H1 (cell line): ENCODE data around the gene SEC24B. TPM values are rescaled to one million over a fixed set of nuclear protein-coding genes. Genes with fewer than 3 reads are reported as not detected.
A peak's percentile ranks its signal among the peaks of the same experiment; 100 is the strongest.

Experiments
- CTCF ChIA-PET: fragments of 300-600 bp; sonication (Branson Sonifier 250); formaldehyde crosslinking; loops from one replicate; lab custom pipeline; 2021; ENCODE audit not compliant: partially characterized antibody; lab: Charles Lee
- POLR2A ChIA-PET: fragments of 300-600 bp; sonication (Branson Sonifier 250); formaldehyde crosslinking; loops from one replicate; lab custom pipeline; 2021; ENCODE audit warnings: inconsistent platforms; ENCODE audit not compliant: partially characterized antibody; lab: Charles Lee
- DNase-seq, 2 experiments: peaks; one replicate each; pipeline versions ENCODE4 v3.0.0 to v3.0.0-alpha.2; 2010 to 2022; ENCODE audit warnings: low spot score in 2 of 2, low read depth in 1 of 2, mixed read lengths in 1 of 2
- FAIRE-seq: peaks from 2 replicates; lab custom pipeline; 2011; peaks lifted over from hg19 to GRCh38; lab: Jason Lieb, UNC
- H2AFZ ChIP-seq: 2 replicates; pipeline ENCODE4 v1.8.1; 2012; ENCODE audit warnings: low read length, inconsistent platforms
- H2AK5ac ChIP-seq: 2 replicates; pipeline ENCODE4 v1.6.1; 2013; ENCODE audit warnings: low read depth, low read length
- H2BK120ac ChIP-seq: replicated peaks from 2 replicates; pipeline ENCODE3; 2013; ENCODE audit warnings: low read depth, low read length, inconsistent platforms
- H2BK12ac ChIP-seq: 2 replicates; pipeline ENCODE4 v1.6.1; 2013; ENCODE audit warnings: low read depth, low read length
- H2BK15ac ChIP-seq: 2 replicates; pipeline ENCODE4 v1.6.1; 2013; ENCODE audit warnings: low read length
- H2BK20ac ChIP-seq: 2 replicates; pipeline ENCODE4 v1.6.1; 2013; ENCODE audit warnings: low read length
- H2BK5ac ChIP-seq: 2 replicates; pipeline ENCODE4 v1.6.1; 2013; ENCODE audit warnings: low read depth, low read length
- H3K14ac ChIP-seq: 2 replicates; pipeline ENCODE4 v1.6.1; 2013; ENCODE audit warnings: inconsistent platforms; ENCODE audit not compliant: insufficient read length
- H3K18ac ChIP-seq: 2 replicates; pipeline ENCODE4 v1.6.1; 2013; ENCODE audit warnings: low read length; ENCODE audit errors: extremely low read depth
- H3K23ac ChIP-seq: 2 replicates; pipeline ENCODE4 v1.6.1; 2013; ENCODE audit warnings: inconsistent platforms; ENCODE audit not compliant: insufficient read length
- H3K23me2 ChIP-seq: 2 replicates; pipeline ENCODE4 v1.6.1; 2013; ENCODE audit warnings: low read depth, low read length
- H3K27ac ChIP-seq: 2 replicates; pipeline ENCODE4 v1.6.1; 2011; ENCODE audit warnings: low read depth, low read length, inconsistent platforms
- H3K27me3 ChIP-seq, 4 experiments: replicated peaks in 1 of 4; 1 replicate in 1 of 4; 2 replicates in 3 of 4; pipeline versions ENCODE4 v1.6.1 to v1.8.1; 2011 to 2013; ENCODE audit warnings: low read length in 3 of 4, mild to moderate bottlenecking in 3 of 4, inconsistent platforms in 2 of 4, mixed read lengths in 2 of 4, moderate library complexity in 1 of 4; ENCODE audit not compliant: control insufficient read depth in 3 of 4, insufficient read depth in 3 of 4; ENCODE audit errors: extremely low read depth in 1 of 4
- H3K36me3 ChIP-seq, 4 experiments: 2 replicates each; pipeline versions ENCODE4 v1.6.1 to v1.8.1; 2011 to 2013; ENCODE audit warnings: mild to moderate bottlenecking in 4 of 4, low read length in 3 of 4, moderate library complexity in 2 of 4, control low read depth in 1 of 4, inconsistent platforms in 1 of 4; ENCODE audit not compliant: insufficient read depth in 4 of 4, control insufficient read depth in 2 of 4
- H3K4ac ChIP-seq: replicated peaks from 2 replicates; pipeline ENCODE3; 2013; ENCODE audit warnings: low read length, low read depth, mixed read lengths, inconsistent platforms; ENCODE audit not compliant: insufficient read length
- H3K4me1 ChIP-seq, 4 experiments: replicated peaks in 1 of 4; 1 replicate in 1 of 4; 2 replicates in 3 of 4; pipeline versions ENCODE4 v1.6.1 to v1.8.1; 2011 to 2013; ENCODE audit warnings: low read length in 3 of 4, inconsistent platforms in 2 of 4, mixed read lengths in 1 of 4; ENCODE audit not compliant: insufficient read depth in 4 of 4, control insufficient read depth in 3 of 4
- H3K4me2 ChIP-seq, 2 experiments: 2 replicates each; pipeline versions ENCODE4 v1.6.1 to v1.8.1; 2011 to 2013; ENCODE audit warnings: low read depth in 2 of 2, low read length in 2 of 2, control low read depth in 1 of 2, inconsistent platforms in 1 of 2, mild to moderate bottlenecking in 1 of 2; ENCODE audit not compliant: insufficient read depth in 1 of 2
- H3K4me3 ChIP-seq, 4 experiments: fragments of 200-600, 300-600 bp in 1 of 4; sonication (generic), shearing (Covaris generic), sonication (Bioruptor Twin) in 1 of 4; 2 replicates each; pipeline versions ENCODE4 v1.5.1 to v1.8.1; 2011 to 2016; ENCODE audit warnings: low read length in 4 of 4, low read depth in 3 of 4, control low read depth in 2 of 4, inconsistent platforms in 2 of 4, mild to moderate bottlenecking in 2 of 4, mixed read lengths in 1 of 4, moderate library complexity in 1 of 4; ENCODE audit not compliant: insufficient read depth in 2 of 4; ENCODE audit errors: extremely low read depth in 1 of 4
- H3K56ac ChIP-seq: replicated peaks from 2 replicates; pipeline ENCODE3; 2013; ENCODE audit warnings: low read depth, mild to moderate bottlenecking, mixed read lengths, low read length, inconsistent platforms; ENCODE audit not compliant: insufficient read length
- H3K79me1 ChIP-seq: 2 replicates; pipeline ENCODE4 v1.6.1; 2013; ENCODE audit warnings: low read depth, low read length, control low read depth
- H3K79me2 ChIP-seq, 2 experiments: 2 replicates each; pipeline versions ENCODE4 v1.6.1 to v1.8.1; 2012 to 2013; ENCODE audit warnings: low read length in 2 of 2, mild to moderate bottlenecking in 2 of 2, inconsistent platforms in 1 of 2; ENCODE audit not compliant: insufficient read depth in 2 of 2, control insufficient read depth in 1 of 2
- H3K9ac ChIP-seq, 4 experiments: replicated peaks in 1 of 4; 1 replicate in 1 of 4; 2 replicates in 3 of 4; pipeline versions ENCODE4 v1.6.1 to v1.8.1; 2011 to 2013; ENCODE audit warnings: low read depth in 3 of 4, low read length in 3 of 4, control low read depth in 2 of 4, mild to moderate bottlenecking in 2 of 4, moderate library complexity in 2 of 4, inconsistent platforms in 1 of 4; ENCODE audit errors: extremely low read depth in 1 of 4
- H3K9me3 ChIP-seq, 2 experiments: 2 replicates each; pipeline versions ENCODE4 v1.6.1 to v1.8.1; 2012 to 2013; ENCODE audit warnings: mild to moderate bottlenecking in 2 of 2, moderate library complexity in 2 of 2, control low read depth in 1 of 2, inconsistent platforms in 1 of 2, low read depth in 1 of 2, low read length in 1 of 2, mixed read lengths in 1 of 2; ENCODE audit not compliant: insufficient read depth in 2 of 2
- H4K20me1 ChIP-seq, 2 experiments: replicated peaks in 1 of 2; 2 replicates each; pipeline versions ENCODE3 to v1.8.1; 2011 to 2013; ENCODE audit warnings: inconsistent platforms in 2 of 2, low read length in 2 of 2, mild to moderate bottlenecking in 1 of 2; ENCODE audit not compliant: insufficient read depth in 2 of 2, control insufficient read depth in 1 of 2
- H4K5ac ChIP-seq: 2 replicates; pipeline ENCODE4 v1.6.1; 2013; ENCODE audit warnings: low read length, low read depth, mixed read lengths, inconsistent platforms; ENCODE audit not compliant: insufficient read length
- H4K8ac ChIP-seq: 2 replicates; pipeline ENCODE4 v1.8.0; 2013; ENCODE audit warnings: mild to moderate bottlenecking, moderate library complexity, low read length, inconsistent platforms; ENCODE audit not compliant: insufficient read depth; ENCODE audit errors: extremely low read depth
- H4K91ac ChIP-seq: replicated peaks from 2 replicates; pipeline ENCODE3; 2013; ENCODE audit warnings: low read length, mixed read lengths, inconsistent platforms; ENCODE audit not compliant: insufficient read length
- BCL11A ChIP-seq, 2 experiments: IDR thresholded peaks; one replicate each; pipeline ENCODE4 v1.6.1; 2011; ENCODE audit warnings: low read depth in 2 of 2, low read length in 2 of 2, mild to moderate bottlenecking in 2 of 2
- BRCA1 ChIP-seq: IDR thresholded peaks from 2 replicates; pipeline ENCODE4 v1.6.1; 2012; ENCODE audit warnings: low read depth, low read length, improper control_type of control experiment
- HDAC6 ChIP-seq: IDR thresholded peaks from one replicate; pipeline ENCODE4 v1.7.1; 2012; ENCODE audit warnings: low read depth, mild to moderate bottlenecking, inconsistent platforms, low read length, moderate library complexity
- JUN ChIP-seq: IDR thresholded peaks from 2 replicates; pipeline ENCODE4 v1.6.1; 2011; ENCODE audit warnings: low read depth, mild to moderate bottlenecking, improper control_type of control experiment, low read length
- MAFK ChIP-seq: IDR thresholded peaks from 2 replicates; pipeline ENCODE4 v1.6.1; 2012; ENCODE audit warnings: low read depth, mild to moderate bottlenecking, improper control_type of control experiment, low read length
- PHF8 ChIP-seq: fragments of 200-600 bp; sonication (generic); conservative IDR thresholded peaks from 2 replicates; pipeline ENCODE4 v1.7.1; 2012; ENCODE audit warnings: low read depth, mild to moderate bottlenecking, inconsistent platforms, low read length, moderate library complexity
- POLR2A ChIP-seq, 2 experiments: IDR thresholded peaks; 1 replicate in 1 of 2; 2 replicates in 1 of 2; pipeline ENCODE4 v1.6.1; 2011; ENCODE audit warnings: low read depth in 2 of 2, low read length in 2 of 2, mild to moderate bottlenecking in 2 of 2; ENCODE audit errors: control extremely low read depth in 1 of 2
- RBBP5 ChIP-seq: IDR thresholded peaks from 2 replicates; pipeline ENCODE4 v1.7.1; 2012; ENCODE audit warnings: low read depth, mild to moderate bottlenecking, inconsistent platforms, low read length, moderate library complexity, borderline replicate concordance
- SIRT6 ChIP-seq: IDR thresholded peaks from one replicate; pipeline ENCODE4 v1.7.1; 2012; ENCODE audit warnings: low read length, inconsistent platforms
- TAF1 ChIP-seq: IDR thresholded peaks from 2 replicates; pipeline ENCODE4 v1.6.1; 2011; ENCODE audit warnings: mild to moderate bottlenecking, low read depth, low read length
- TAF7 ChIP-seq: optimal IDR thresholded peaks from 2 replicates; pipeline ENCODE3; 2011; ENCODE audit warnings: low read depth, mild to moderate bottlenecking, inconsistent platforms, low read length, moderate library complexity, borderline replicate concordance
- WGBS, 2 experiments: shearing (Covaris generic) in 1 of 2; methylation state at CpG; one replicate each; pipeline versions ENCODE4 v1.1.6 to v1.1.7; 2013 to 2015; ENCODE audit warnings: low lambda C conversion rate in 2 of 2, mixed read lengths in 2 of 2, inconsistent platforms in 1 of 2, low coverage in 1 of 2, missing lambda C conversion rate in 1 of 2; ENCODE audit not compliant: insufficient replicate concordance in 2 of 2, insufficient coverage in 1 of 2, insufficient read length in 1 of 2; ENCODE audit errors: extremely low coverage in 1 of 2, missing lambda C conversion rate in 1 of 2; 5-methylcytosine and 5-hydroxymethylcytosine counted together
- polyA plus RNA-seq, 7 experiments: library from polyadenylated mRNA; depleted of rRNA in 3 of 7; stranded (reverse) in 5 of 7; unstranded in 2 of 7; fragments of >200 nt in 5 of 7; fragments of 200-250 nt in 2 of 7; gene quantifications; 1 replicate in 5 of 7; 2 replicates in 1 of 7; 4 replicates in 1 of 7; pipeline versions ENCODE4 v1.2.1 to v1.2.3, GENCODE V29; 2011 to 2013; ENCODE audit warnings: missing spikeins in 2 of 7, mixed read lengths in 2 of 7
- total RNA-seq: library from RNA; stranded (reverse); fragmentation: NEBNext Ultra II Directional; extraction: Animal tissue kit (Norgen Biotek cat#: 25700); gene quantifications from 2 replicates; pipeline ENCODE4 v1.2.1, GENCODE V29; 2021

The SEC24B gene
- total and polyA plus RNA-seq, 2 of the 8 experiments (the other 6 are each of a cell fraction or from before 2014, with no cell fraction given), result 25.6 to 30.9 TPM

DNA sequence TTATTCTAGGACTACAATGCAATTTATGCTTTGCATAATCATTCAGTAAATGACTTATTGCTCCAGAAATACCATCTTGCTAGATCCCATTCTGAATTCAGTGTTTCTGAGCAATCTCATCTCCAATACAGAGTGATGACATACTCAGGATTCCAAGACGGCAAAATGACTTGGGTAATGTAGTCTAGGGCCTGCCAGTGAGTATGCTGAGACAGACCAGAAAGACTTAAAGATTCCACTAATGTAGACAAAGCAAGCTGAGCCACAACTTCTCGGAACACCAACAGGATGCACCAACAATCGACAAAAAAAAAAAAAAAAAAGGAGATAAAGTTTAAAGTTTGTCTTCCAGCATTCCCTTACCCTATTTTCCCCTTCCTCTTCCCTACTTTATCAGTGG, 919 bp upstream of the SEC24B start:
- Histone ChIP-seq H3K79me1 (peaks cover 7% of the 10 kb centered on the region; the same call in 1 of the 2 replicates), H3K18ac (no peak overlapping the region), H3K27ac (0 out of 2 replicates have a peak overlapping the region, but pooled peaks have one; percentile 80), H3K4ac (no peak overlapping the region), H3K79me2 (peaks cover 6 to 36% of the 10 kb centered on the region in 2 experiments; a peak in 3 of 4 replicates), H2BK20ac (no peak overlapping the region), H2BK120ac (no peak overlapping the region), H4K91ac (peak overlapping the region; percentile 25), H3K36me3 (no peaks in the 10 kb centered on the region), H3K56ac (no peak overlapping the region), H4K20me1 (peaks cover 4 to 6% of the 10 kb centered on the region in 2 experiments), H3K27me3 (no peaks in the 10 kb centered on the region), H3K4me1 (peaks cover 2 to 10% (median 7%) of the 10 kb centered on the region in 4 experiments; a peak in 4 of 7 replicates), H3K9me3 (no peaks in the 10 kb centered on the region), H3K14ac (no peak overlapping the region), H3K9ac (peak overlapping the region in 3 of 4 experiments; percentile 59 to 88 (median 86); a peak in 5 of 7 replicates), H4K8ac (no peak overlapping the region), H2AK5ac (no peak overlapping the region), H3K4me2 (peak overlapping the region; percentile 56 to 72), H3K23me2 (peaks cover 4% of the 10 kb centered on the region), H4K5ac (no peak overlapping the region), H3K23ac (no peak overlapping the region), H2AFZ (peak overlapping the region; percentile 12), H2BK15ac (no peak overlapping the region), H2BK12ac (no peak overlapping the region; the same call in 1 of the 2 replicates), H3K4me3 (peak overlapping the region; percentile 66 to 80 (median 78); a peak in 7 of 8 replicates), H2BK5ac (no peak overlapping the region)
- DNase-seq (no peak), FAIRE-seq (no peak)
- WGBS, 2 experiments, result 71% methylated on average over 3 of the region's 3 CpGs; no CpG with 5 or more reads in 1 of the 2 experiments
- ChIA-PET CTCF (interaction anchor here (0.6 to 2.1 kb wide), 18 partner anchors 9 to 351 kb away, joined by 3 to 12 read pairs (median 4); partner anchors contain the start of gene MCUB), POLR2A (interaction anchor here (0.9 to 2.1 kb wide), 7 partner anchors 9 to 482 kb away, joined by 3 to 9 read pairs (median 6); partner anchors contain the start of gene MCUB)
- TF ChIP-seq TAF7 (no peak), TAF1 (no peak), RBBP5 (no peak), SIRT6 (no peak), JUN (no peak), BCL11A (IDR thresholded peaks at IDR 0.05; ENCODE audit: low read depth in 2 of 2, low read length in 2 of 2) (no peak), POLR2A (IDR thresholded peaks at IDR 0.05; ENCODE audit: control extremely low read depth in 1 of 2, low read depth in 2 of 2, low read length in 2 of 2) (no peak), HDAC6 (no peak), BRCA1 (no peak), PHF8 (no peak), MAFK (no peak)
